Measurements from ENCODE around the gene MTCL3.

DNA sequence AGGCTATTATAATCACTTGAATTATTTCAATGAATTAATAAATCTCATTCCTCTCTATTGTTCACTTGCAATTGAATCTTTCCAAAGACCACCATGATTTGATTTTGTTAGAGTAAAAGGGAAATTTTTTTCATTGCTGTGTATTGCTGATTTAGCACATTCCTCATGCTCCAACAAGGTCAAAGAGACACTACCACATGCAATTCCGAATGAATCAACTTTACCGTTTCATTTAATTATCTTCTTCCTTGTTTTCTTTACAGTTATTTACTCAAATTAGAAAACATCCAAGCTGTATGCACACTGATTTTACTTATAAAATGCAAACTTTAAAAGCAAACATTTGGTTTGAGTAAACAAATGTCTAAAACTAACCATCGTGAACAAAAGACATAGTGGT lies 60.9 kb downstream of the MTCL3 start:
- TF ChIP-seq, protein P1, sequence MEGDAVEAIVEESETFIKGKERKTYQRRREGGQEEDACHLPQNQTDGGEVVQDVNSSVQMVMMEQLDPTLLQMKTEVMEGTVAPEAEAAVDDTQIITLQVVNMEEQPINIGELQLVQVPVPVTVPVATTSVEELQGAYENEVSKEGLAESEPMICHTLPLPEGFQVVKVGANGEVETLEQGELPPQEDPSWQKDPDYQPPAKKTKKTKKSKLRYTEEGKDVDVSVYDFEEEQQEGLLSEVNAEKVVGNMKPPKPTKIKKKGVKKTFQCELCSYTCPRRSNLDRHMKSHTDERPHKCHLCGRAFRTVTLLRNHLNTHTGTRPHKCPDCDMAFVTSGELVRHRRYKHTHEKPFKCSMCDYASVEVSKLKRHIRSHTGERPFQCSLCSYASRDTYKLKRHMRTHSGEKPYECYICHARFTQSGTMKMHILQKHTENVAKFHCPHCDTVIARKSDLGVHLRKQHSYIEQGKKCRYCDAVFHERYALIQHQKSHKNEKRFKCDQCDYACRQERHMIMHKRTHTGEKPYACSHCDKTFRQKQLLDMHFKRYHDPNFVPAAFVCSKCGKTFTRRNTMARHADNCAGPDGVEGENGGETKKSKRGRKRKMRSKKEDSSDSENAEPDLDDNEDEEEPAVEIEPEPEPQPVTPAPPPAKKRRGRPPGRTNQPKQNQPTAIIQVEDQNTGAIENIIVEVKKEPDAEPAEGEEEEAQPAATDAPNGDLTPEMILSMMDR (IDR thresholded peaks at IDR 0.05; ENCODE audit: low read depth, low read length, missing input control) = no peak
- TF ChIP-seq, protein P2, sequence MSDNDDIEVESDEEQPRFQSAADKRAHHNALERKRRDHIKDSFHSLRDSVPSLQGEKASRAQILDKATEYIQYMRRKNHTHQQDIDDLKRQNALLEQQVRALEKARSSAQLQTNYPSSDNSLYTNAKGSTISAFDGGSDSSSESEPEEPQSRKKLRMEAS (IDR thresholded peaks at IDR 0.05) = no peak
- TF ChIP-seq, protein P3, sequence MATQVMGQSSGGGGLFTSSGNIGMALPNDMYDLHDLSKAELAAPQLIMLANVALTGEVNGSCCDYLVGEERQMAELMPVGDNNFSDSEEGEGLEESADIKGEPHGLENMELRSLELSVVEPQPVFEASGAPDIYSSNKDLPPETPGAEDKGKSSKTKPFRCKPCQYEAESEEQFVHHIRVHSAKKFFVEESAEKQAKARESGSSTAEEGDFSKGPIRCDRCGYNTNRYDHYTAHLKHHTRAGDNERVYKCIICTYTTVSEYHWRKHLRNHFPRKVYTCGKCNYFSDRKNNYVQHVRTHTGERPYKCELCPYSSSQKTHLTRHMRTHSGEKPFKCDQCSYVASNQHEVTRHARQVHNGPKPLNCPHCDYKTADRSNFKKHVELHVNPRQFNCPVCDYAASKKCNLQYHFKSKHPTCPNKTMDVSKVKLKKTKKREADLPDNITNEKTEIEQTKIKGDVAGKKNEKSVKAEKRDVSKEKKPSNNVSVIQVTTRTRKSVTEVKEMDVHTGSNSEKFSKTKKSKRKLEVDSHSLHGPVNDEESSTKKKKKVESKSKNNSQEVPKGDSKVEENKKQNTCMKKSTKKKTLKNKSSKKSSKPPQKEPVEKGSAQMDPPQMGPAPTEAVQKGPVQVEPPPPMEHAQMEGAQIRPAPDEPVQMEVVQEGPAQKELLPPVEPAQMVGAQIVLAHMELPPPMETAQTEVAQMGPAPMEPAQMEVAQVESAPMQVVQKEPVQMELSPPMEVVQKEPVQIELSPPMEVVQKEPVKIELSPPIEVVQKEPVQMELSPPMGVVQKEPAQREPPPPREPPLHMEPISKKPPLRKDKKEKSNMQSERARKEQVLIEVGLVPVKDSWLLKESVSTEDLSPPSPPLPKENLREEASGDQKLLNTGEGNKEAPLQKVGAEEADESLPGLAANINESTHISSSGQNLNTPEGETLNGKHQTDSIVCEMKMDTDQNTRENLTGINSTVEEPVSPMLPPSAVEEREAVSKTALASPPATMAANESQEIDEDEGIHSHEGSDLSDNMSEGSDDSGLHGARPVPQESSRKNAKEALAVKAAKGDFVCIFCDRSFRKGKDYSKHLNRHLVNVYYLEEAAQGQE (IDR thresholded peaks at IDR 0.05) = no peak
- no peak for TF ChIP-seq GABPA (IDR thresholded peaks at IDR 0.05 in 1 of 2, conservative IDR thresholded peaks at IDR 0.05 in 1 of 2)
- TF ChIP-seq RAD21 (IDR thresholded peaks at IDR 0.05) = no peak
- no peak for TF ChIP-seq TAF1 (conservative IDR thresholded peaks at IDR 0.05)
- TF ChIP-seq, protein P4, sequence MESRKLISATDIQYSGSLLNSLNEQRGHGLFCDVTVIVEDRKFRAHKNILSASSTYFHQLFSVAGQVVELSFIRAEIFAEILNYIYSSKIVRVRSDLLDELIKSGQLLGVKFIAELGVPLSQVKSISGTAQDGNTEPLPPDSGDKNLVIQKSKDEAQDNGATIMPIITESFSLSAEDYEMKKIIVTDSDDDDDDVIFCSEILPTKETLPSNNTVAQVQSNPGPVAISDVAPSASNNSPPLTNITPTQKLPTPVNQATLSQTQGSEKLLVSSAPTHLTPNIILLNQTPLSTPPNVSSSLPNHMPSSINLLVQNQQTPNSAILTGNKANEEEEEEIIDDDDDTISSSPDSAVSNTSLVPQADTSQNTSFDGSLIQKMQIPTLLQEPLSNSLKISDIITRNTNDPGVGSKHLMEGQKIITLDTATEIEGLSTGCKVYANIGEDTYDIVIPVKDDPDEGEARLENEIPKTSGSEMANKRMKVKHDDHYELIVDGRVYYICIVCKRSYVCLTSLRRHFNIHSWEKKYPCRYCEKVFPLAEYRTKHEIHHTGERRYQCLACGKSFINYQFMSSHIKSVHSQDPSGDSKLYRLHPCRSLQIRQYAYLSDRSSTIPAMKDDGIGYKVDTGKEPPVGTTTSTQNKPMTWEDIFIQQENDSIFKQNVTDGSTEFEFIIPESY (IDR thresholded peaks at IDR 0.05) = no peak
- TF ChIP-seq HNF4A (conservative IDR thresholded peaks at IDR 0.05) = no peak
- TF ChIP-seq YY1 (IDR thresholded peaks at IDR 0.05) = no peak
- TF ChIP-seq JUND (IDR thresholded peaks at IDR 0.05) = no peak
